ENCODE results near the gene TRABD2B.
A peak's percentile ranks its signal among the peaks of the same experiment; 100 is the strongest.

TRABD2B gene

DNA sequence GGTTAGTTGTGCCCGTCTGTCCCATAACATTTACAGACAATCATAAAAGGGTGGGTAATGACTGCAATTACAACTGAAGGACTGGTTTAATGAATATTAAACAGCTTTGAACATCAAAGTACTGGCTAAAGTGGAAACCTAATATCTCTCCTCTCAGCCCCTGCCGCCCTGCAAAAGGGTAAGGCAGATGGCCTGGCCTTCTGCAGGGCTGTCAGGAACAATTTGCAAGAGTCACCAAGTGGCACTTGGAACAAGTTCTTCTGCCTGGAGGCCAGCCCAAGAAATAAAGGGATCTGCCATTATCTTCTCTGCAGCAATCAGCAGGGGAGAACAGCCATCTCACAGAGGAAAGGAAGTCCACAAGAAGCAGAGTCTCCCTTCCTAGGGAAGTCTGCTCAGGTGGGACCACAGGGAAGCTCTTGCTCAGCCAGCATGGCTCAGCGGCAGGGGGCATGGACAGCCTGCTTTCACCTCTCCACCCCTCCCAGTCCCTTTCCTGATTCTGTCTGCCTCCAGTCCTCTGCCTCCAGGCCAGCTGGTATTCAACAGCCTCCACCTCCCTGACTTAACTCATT, 96.1 kb downstream of the TRABD2B start:
- ATAC-seq (ENCODE audit: low read depth) (no peak), DNase-seq (ENCODE audit: low spot score) (no peak)
- no peak overlapping the region for H3K27ac ChIP-seq (ENCODE audit: poor library complexity, severe bottlenecking)
- TF ChIP-seq, protein P1, sequence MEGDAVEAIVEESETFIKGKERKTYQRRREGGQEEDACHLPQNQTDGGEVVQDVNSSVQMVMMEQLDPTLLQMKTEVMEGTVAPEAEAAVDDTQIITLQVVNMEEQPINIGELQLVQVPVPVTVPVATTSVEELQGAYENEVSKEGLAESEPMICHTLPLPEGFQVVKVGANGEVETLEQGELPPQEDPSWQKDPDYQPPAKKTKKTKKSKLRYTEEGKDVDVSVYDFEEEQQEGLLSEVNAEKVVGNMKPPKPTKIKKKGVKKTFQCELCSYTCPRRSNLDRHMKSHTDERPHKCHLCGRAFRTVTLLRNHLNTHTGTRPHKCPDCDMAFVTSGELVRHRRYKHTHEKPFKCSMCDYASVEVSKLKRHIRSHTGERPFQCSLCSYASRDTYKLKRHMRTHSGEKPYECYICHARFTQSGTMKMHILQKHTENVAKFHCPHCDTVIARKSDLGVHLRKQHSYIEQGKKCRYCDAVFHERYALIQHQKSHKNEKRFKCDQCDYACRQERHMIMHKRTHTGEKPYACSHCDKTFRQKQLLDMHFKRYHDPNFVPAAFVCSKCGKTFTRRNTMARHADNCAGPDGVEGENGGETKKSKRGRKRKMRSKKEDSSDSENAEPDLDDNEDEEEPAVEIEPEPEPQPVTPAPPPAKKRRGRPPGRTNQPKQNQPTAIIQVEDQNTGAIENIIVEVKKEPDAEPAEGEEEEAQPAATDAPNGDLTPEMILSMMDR (IDR thresholded peaks at IDR 0.05; ENCODE audit: poor library complexity, severe bottlenecking) = no peak
- peaks cover 4% of the 10 kb centered on the region for H3K4me1 ChIP-seq (ENCODE audit: insufficient read depth, poor library complexity, severe bottlenecking)
- no peak overlapping the region for H3K4me3 ChIP-seq (ENCODE audit: severe bottlenecking)
- H3K27me3 ChIP-seq (ENCODE audit: insufficient read depth, poor library complexity, severe bottlenecking) = no peaks in the 10 kb centered on the region
- no peaks in the 10 kb centered on the region for H3K36me3 ChIP-seq (ENCODE audit: low read depth)
- H3K9me3 ChIP-seq (ENCODE audit: severe bottlenecking) = no peaks in the 10 kb centered on the region

DNA sequence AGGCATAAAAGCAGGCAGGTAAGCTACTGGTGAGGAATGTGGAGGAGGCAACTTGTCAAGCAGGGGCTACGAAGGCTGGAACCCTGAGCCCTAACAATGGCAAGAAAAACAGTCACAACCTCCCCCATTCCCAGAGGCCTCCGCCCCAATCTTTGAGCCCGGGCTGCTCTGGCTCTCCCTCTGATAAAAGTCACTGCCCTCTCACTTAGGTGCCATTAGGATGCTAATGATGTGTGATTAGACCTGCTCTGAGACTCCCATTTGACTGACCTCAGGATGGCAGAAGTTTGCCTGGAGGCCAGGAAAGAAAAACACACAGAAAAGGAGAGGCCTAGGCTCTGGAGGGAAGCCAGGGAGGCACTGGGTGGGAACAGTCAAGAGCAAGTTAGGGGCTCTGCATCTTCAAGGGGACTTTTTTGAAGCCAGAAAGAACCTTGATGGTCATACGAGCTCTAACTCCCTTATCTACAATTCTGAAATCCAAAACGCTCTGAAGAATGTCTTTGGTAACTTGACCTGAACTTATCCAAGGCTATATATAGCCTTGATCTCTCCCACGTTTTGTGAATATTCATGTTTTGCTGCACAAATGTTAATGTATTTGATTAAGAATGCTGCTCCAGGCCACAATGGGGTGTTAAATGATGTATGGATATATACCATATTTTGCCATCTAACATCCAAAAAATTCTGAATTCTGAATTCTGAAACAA, 98.9 kb downstream of the TRABD2B start:
- TF ChIP-seq, protein P1 (IDR thresholded peaks at IDR 0.05; ENCODE audit: poor library complexity, severe bottlenecking) = no peak
- no peak for DNase-seq (ENCODE audit: low spot score)
- H3K27ac ChIP-seq (ENCODE audit: poor library complexity, severe bottlenecking) = no peak overlapping the region

DNA sequence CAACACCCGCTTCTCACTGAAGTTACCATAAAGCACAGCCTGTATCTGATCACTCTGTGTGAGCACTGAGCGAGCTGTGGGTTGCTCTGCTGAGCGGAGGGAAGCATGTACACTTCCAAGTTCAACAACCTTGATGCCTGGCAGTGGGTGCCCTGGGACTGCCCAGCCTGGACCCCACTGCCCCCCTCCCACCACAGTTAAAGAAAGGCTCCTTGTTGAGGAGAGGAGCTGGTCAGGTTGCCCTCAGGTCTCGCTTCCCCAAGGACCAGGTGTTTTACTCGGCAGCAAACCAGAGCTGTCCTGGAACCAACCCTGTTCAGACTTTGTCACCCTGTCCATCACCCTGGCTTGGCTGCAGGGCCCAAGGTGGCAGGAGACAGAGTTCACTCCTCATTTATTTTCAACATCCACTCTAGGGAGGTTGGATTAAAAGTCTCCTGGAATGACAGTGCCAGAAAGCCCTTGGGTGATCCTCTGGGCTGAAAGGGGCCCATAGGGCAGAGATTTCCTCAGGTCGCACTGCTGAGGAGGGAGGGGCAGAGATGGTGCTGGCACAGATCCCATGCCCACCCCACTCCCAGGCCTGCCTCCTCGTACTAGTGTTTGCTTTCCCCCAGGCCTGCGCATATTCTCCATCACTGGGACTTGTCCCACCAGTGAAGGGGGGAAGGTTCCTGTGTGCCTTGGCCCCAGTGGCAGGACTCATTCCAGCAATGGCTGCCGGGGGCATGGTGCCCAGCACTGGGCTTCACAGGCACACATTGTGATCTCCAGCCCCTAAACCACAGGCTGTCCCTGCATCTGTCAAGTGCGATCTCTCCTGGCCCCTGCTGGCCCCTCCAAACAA, 101.7 kb downstream of the TRABD2B start:
- DNase-seq (ENCODE audit: low spot score) (no peak), ATAC-seq (ENCODE audit: low read depth) (no peak; the same call in 2 of the 3 replicates)
- TF ChIP-seq, protein P1 (IDR thresholded peaks at IDR 0.05; ENCODE audit: poor library complexity, severe bottlenecking) = no peak
- no peaks in the 10 kb centered on the region for H3K36me3 ChIP-seq (ENCODE audit: low read depth)
- H3K27me3 ChIP-seq (ENCODE audit: insufficient read depth, poor library complexity, severe bottlenecking) = no peaks in the 10 kb centered on the region
- peak overlapping the region; percentile 37 for H3K27ac ChIP-seq (ENCODE audit: poor library complexity, severe bottlenecking)
- no peak overlapping the region for H3K4me3 ChIP-seq (ENCODE audit: severe bottlenecking)
- H3K9me3 ChIP-seq (ENCODE audit: severe bottlenecking) = no peaks in the 10 kb centered on the region
- H3K4me1 ChIP-seq (ENCODE audit: insufficient read depth, poor library complexity, severe bottlenecking) = peaks cover 12% of the 10 kb centered on the region

More for the DNA sequence above, 98.9 kb downstream of the TRABD2B start:
- Histone ChIP-seq H3K36me3 (ENCODE audit: low read depth) (no peaks in the 10 kb centered on the region), H3K4me1 (ENCODE audit: insufficient read depth, poor library complexity, severe bottlenecking) (peaks cover 12% of the 10 kb centered on the region), H3K27me3 (ENCODE audit: insufficient read depth, poor library complexity, severe bottlenecking) (no peaks in the 10 kb centered on the region), H3K4me3 (ENCODE audit: severe bottlenecking) (no peak overlapping the region), H3K9me3 (ENCODE audit: severe bottlenecking) (no peaks in the 10 kb centered on the region)
- ATAC-seq (ENCODE audit: low read depth) = no peak

DNA sequence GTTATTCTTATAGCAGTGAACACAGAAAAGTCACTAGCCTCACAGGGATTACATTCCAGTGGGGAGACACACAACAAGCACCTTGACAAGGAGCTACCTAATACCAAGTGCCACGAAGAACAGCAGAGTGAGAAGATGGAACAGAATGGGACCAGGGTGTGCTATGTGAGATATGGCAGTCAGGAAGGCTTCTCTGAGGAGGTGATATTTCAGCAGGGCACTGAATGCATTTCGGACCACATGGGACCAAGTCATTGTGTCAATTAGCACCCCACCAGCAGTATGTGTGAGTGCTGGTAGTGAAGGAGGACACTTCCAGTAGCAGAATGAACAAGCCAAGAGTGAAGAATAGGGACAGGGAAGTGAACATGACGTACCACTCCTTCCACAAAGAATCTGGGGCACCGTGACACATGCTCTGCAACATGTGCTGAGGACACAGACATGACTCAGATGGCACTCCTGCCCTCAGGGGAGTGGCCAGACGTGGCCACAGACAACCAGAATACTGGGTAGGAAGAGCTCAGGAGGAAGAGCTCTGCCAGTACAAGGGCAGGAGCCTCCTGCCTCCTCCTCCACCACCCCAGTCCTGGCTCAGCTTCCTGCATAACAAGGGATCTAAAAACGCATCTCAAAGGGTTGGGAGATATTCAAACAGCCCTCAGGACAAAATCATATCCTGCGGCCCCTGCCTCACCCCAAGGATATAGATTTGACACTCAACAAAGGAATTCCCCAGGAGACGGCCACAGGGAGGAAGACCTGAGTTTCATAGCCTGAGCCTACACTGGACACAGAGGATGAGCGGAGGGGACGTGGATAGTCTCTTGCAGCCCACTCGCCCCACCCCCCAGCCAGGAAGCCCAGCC, 102.5 kb downstream of the TRABD2B start:
- no peak overlapping the region for H3K4me3 ChIP-seq (ENCODE audit: severe bottlenecking)
- peaks cover 12% of the 10 kb centered on the region for H3K4me1 ChIP-seq (ENCODE audit: insufficient read depth, poor library complexity, severe bottlenecking)

More for the DNA sequence above, 102.5 kb downstream of the TRABD2B start:
- Histone ChIP-seq H3K36me3 (ENCODE audit: low read depth) (no peaks in the 10 kb centered on the region), H3K27ac (ENCODE audit: poor library complexity, severe bottlenecking) (peak overlapping the region; percentile 37), H3K27me3 (ENCODE audit: insufficient read depth, poor library complexity, severe bottlenecking) (no peaks in the 10 kb centered on the region), H3K9me3 (ENCODE audit: severe bottlenecking) (no peaks in the 10 kb centered on the region)
- ATAC-seq (ENCODE audit: low read depth) (peak; percentile 91), DNase-seq (ENCODE audit: low spot score) (peak; percentile 75)
- TF ChIP-seq, protein P1 (IDR thresholded peaks at IDR 0.05; ENCODE audit: poor library complexity, severe bottlenecking) = no peak

Data from RWPE2 (cell line).